OCI-LY3 (cell line): ENCODE results near the gene AP2A2.

ENCODE experiments used
- H2AFZ ChIP-seq: fragments of 200-600, 300-600 bp; shearing (Covaris generic); 2 replicates; pipeline ENCODE4 v1.6.0; 2014; ENCODE audit warnings: antibody characterized with exemption, low read depth, low read length
- H3K27ac ChIP-seq: fragments of 200-600, 300-600 bp; sonication (generic); 2 replicates; pipeline ENCODE4 v1.5.1; 2014; ENCODE audit warnings: mild to moderate bottlenecking, low read length, moderate library complexity, mixed read lengths
- H3K27me3 ChIP-seq: fragments of 200-600, 300-600 bp; sonication (generic); 2 replicates; pipeline ENCODE4 v1.6.1; 2014; ENCODE audit warnings: low read depth, low read length, mixed read lengths
- H3K36me3 ChIP-seq: fragments of 200-600, 300-600 bp; sonication (generic); replicated peaks from 2 replicates; pipeline ENCODE3; 2014; ENCODE audit warnings: low read depth, low read length, mixed read lengths
- H3K4me1 ChIP-seq: fragments of 300-600, 200-600 bp; sonication (generic); 2 replicates; pipeline ENCODE4 v1.6.1; 2014; ENCODE audit warnings: low read length, mixed read lengths
- H3K4me2 ChIP-seq: fragments of 200-600, 300-600 bp; sonication (generic); 2 replicates; pipeline ENCODE4 v1.6.1; 2014; ENCODE audit warnings: low read length, mixed read lengths
- H3K4me3 ChIP-seq: fragments of 300-600, 200-600 bp; sonication (generic); 2 replicates; pipeline ENCODE4 v1.5.1; 2014; ENCODE audit warnings: antibody characterized with exemption, mild to moderate bottlenecking, low read length, moderate library complexity
- H3K79me2 ChIP-seq: fragments of 300-600, 200-600 bp; shearing (Covaris generic); 2 replicates; pipeline ENCODE4 v1.6.1; 2014; ENCODE audit warnings: mild to moderate bottlenecking, low read length, mixed read lengths
- H3K9ac ChIP-seq: fragments of 300-600, 200-600 bp; shearing (Covaris generic); 2 replicates; pipeline ENCODE4 v1.6.0; 2014; ENCODE audit warnings: mild to moderate bottlenecking, low read length, moderate library complexity
- H3K9me3 ChIP-seq: fragments of 200-600, 300-600 bp; shearing (Covaris generic); 2 replicates; pipeline ENCODE4 v1.6.1; 2014; ENCODE audit warnings: low read length, mixed read lengths; ENCODE audit not compliant: insufficient read depth
- H4K20me1 ChIP-seq: fragments of 200-600, 300-600 bp; sonication (generic); 2 replicates; pipeline ENCODE4 v1.6.1; 2016; ENCODE audit warnings: low read length, mixed read lengths; ENCODE audit not compliant: insufficient read depth
- CTCF ChIP-seq: fragments of 200-600, 300-600 bp; sonication (generic); IDR thresholded peaks from 2 replicates; pipeline ENCODE4 v1.5.1; 2014; ENCODE audit warnings: antibody characterized with exemption, low read length, low read depth
- EZH2phosphoT487 ChIP-seq: fragments of 200-600 bp; shearing (Covaris generic); IDR thresholded peaks from 2 replicates; pipeline ENCODE4 v1.6.1; 2018; ENCODE audit warnings: antibody characterized with exemption, mixed run types, low read depth

AP2A2 gene

GRCh38 chr11:1050581-1051355 is 125.1 kb downstream of the AP2A2 start:
- Histone ChIP-seq H3K79me2 (no peaks in the 10 kb centered on the region), H3K27ac (no peak overlapping the region), H3K4me3 (no peak overlapping the region), H4K20me1 (no peaks in the 10 kb centered on the region), H3K9ac (no peak overlapping the region), H3K4me2 (peak overlapping the region; percentile 47), H2AFZ (no peak overlapping the region), H3K36me3 (no peaks in the 10 kb centered on the region), H3K27me3 (no peaks in the 10 kb centered on the region), H3K4me1 (no peaks in the 10 kb centered on the region), H3K9me3 (no peaks in the 10 kb centered on the region)
- TF ChIP-seq EZH2phosphoT487 (no peak), CTCF (peak; percentile 89)

- Histone ChIP-seq H4K20me1 (no peaks in the 10 kb centered on the region), H3K4me2 (peak overlapping the region; percentile 47; the same call in 1 of the 2 replicates), H3K4me3 (no peak overlapping the region), H3K36me3 (no peaks in the 10 kb centered on the region), H3K27me3 (no peaks in the 10 kb centered on the region), H3K27ac (no peak overlapping the region), H3K4me1 (no peaks in the 10 kb centered on the region), H2AFZ (no peak overlapping the region), H3K79me2 (no peaks in the 10 kb centered on the region), H3K9me3 (no peaks in the 10 kb centered on the region), H3K9ac (no peak overlapping the region)
- no peak for TF ChIP-seq CTCF
These were observed 125.9 kb downstream of the AP2A2 start for GRCh38 chr11:1051356-1052132.

- Histone ChIP-seq H3K36me3 (no peaks in the 10 kb centered on the region), H3K27me3 (no peaks in the 10 kb centered on the region), H2AFZ (no peak overlapping the region), H3K27ac (no peak overlapping the region), H3K79me2 (no peaks in the 10 kb centered on the region), H3K4me1 (no peaks in the 10 kb centered on the region), H3K4me2 (no peak overlapping the region), H4K20me1 (no peaks in the 10 kb centered on the region), H3K4me3 (no peak overlapping the region), H3K9ac (no peak overlapping the region), H3K9me3 (no peaks in the 10 kb centered on the region)
- TF ChIP-seq EZH2phosphoT487 (no peak), CTCF (no peak)
These were observed 126.7 kb downstream of the AP2A2 start for GRCh38 chr11:1052133-1053011.
